OCI-LY3 (cell line): ENCODE measurements around the gene CDH23.

Experiments used
- H2AFZ ChIP-seq: fragments of 200-600, 300-600 bp; shearing (Covaris generic); 2 replicates; pipeline ENCODE4 v1.6.0; 2014; ENCODE audit warnings: antibody characterized with exemption, low read depth, low read length
- H3K27ac ChIP-seq: fragments of 200-600, 300-600 bp; sonication (generic); 2 replicates; pipeline ENCODE4 v1.5.1; 2014; ENCODE audit warnings: mild to moderate bottlenecking, low read length, moderate library complexity, mixed read lengths
- H3K27me3 ChIP-seq: fragments of 200-600, 300-600 bp; sonication (generic); 2 replicates; pipeline ENCODE4 v1.6.1; 2014; ENCODE audit warnings: low read depth, low read length, mixed read lengths
- H3K36me3 ChIP-seq: fragments of 200-600, 300-600 bp; sonication (generic); replicated peaks from 2 replicates; pipeline ENCODE3; 2014; ENCODE audit warnings: low read depth, low read length, mixed read lengths
- H3K4me1 ChIP-seq: fragments of 300-600, 200-600 bp; sonication (generic); 2 replicates; pipeline ENCODE4 v1.6.1; 2014; ENCODE audit warnings: low read length, mixed read lengths
- H3K4me2 ChIP-seq: fragments of 200-600, 300-600 bp; sonication (generic); 2 replicates; pipeline ENCODE4 v1.6.1; 2014; ENCODE audit warnings: low read length, mixed read lengths
- H3K4me3 ChIP-seq: fragments of 300-600, 200-600 bp; sonication (generic); 2 replicates; pipeline ENCODE4 v1.5.1; 2014; ENCODE audit warnings: antibody characterized with exemption, mild to moderate bottlenecking, low read length, moderate library complexity
- H3K79me2 ChIP-seq: fragments of 300-600, 200-600 bp; shearing (Covaris generic); 2 replicates; pipeline ENCODE4 v1.6.1; 2014; ENCODE audit warnings: mild to moderate bottlenecking, low read length, mixed read lengths
- H3K9ac ChIP-seq: fragments of 300-600, 200-600 bp; shearing (Covaris generic); 2 replicates; pipeline ENCODE4 v1.6.0; 2014; ENCODE audit warnings: mild to moderate bottlenecking, low read length, moderate library complexity
- H3K9me3 ChIP-seq: fragments of 200-600, 300-600 bp; shearing (Covaris generic); 2 replicates; pipeline ENCODE4 v1.6.1; 2014; ENCODE audit warnings: low read length, mixed read lengths; ENCODE audit not compliant: insufficient read depth
- H4K20me1 ChIP-seq: fragments of 200-600, 300-600 bp; sonication (generic); 2 replicates; pipeline ENCODE4 v1.6.1; 2016; ENCODE audit warnings: low read length, mixed read lengths; ENCODE audit not compliant: insufficient read depth
- CTCF ChIP-seq: fragments of 200-600, 300-600 bp; sonication (generic); IDR thresholded peaks from 2 replicates; pipeline ENCODE4 v1.5.1; 2014; ENCODE audit warnings: antibody characterized with exemption, low read length, low read depth
- EZH2phosphoT487 ChIP-seq: fragments of 200-600 bp; shearing (Covaris generic); IDR thresholded peaks from 2 replicates; pipeline ENCODE4 v1.6.1; 2018; ENCODE audit warnings: antibody characterized with exemption, mixed run types, low read depth

Gene CDH23

GRCh38 chr10:71603754-71604153, 207.0 kb downstream of the CDH23 start:
- H3K36me3 ChIP-seq, result no peaks in the 10 kb centered on the region
- H3K27me3 ChIP-seq, result no peaks in the 10 kb centered on the region
- no peak overlapping the region for H3K4me2 ChIP-seq
- no peaks in the 10 kb centered on the region for H3K4me1 ChIP-seq
- H3K9ac ChIP-seq, result no peak overlapping the region
- no peak overlapping the region for H3K4me3 ChIP-seq
- H3K27ac ChIP-seq, result no peak overlapping the region
- H3K79me2 ChIP-seq, result no peaks in the 10 kb centered on the region
- H3K9me3 ChIP-seq, result no peaks in the 10 kb centered on the region
- H4K20me1 ChIP-seq, result no peaks in the 10 kb centered on the region
- no peak overlapping the region for H2AFZ ChIP-seq
- TF ChIP-seq EZH2phosphoT487, result no peak
- TF ChIP-seq CTCF, result no peak

GRCh38 chr10:71604324-71605018, 207.8 kb downstream of the CDH23 start:
- no peak for TF ChIP-seq CTCF

GRCh38 chr10:71605263-71605962, 208.7 kb downstream of the CDH23 start:
- Histone ChIP-seq H3K4me1 (no peaks in the 10 kb centered on the region), H4K20me1 (no peaks in the 10 kb centered on the region), H3K4me2 (no peak overlapping the region), H3K4me3 (no peak overlapping the region), H3K27me3 (no peaks in the 10 kb centered on the region), H3K79me2 (no peaks in the 10 kb centered on the region), H2AFZ (no peak overlapping the region), H3K36me3 (no peaks in the 10 kb centered on the region), H3K9me3 (no peaks in the 10 kb centered on the region), H3K9ac (no peak overlapping the region), H3K27ac (no peak overlapping the region)
- TF ChIP-seq CTCF (no peak), EZH2phosphoT487 (no peak)

More at GRCh38 chr10:71604324-71605018, 207.8 kb downstream of the CDH23 start:
- no peak overlapping the region for H3K4me2 ChIP-seq
- H3K27me3 ChIP-seq, result no peaks in the 10 kb centered on the region
- H3K36me3 ChIP-seq, result no peaks in the 10 kb centered on the region
- H3K4me3 ChIP-seq, result no peak overlapping the region
- no peaks in the 10 kb centered on the region for H3K4me1 ChIP-seq
- H3K9ac ChIP-seq, result no peak overlapping the region
- no peaks in the 10 kb centered on the region for H4K20me1 ChIP-seq
- H2AFZ ChIP-seq, result no peak overlapping the region
- no peaks in the 10 kb centered on the region for H3K79me2 ChIP-seq
- H3K9me3 ChIP-seq, result no peaks in the 10 kb centered on the region
- no peak overlapping the region for H3K27ac ChIP-seq

- H3K36me3 ChIP-seq, result no peaks in the 10 kb centered on the region
- TF ChIP-seq CTCF (no peak), EZH2phosphoT487 (no peak)
- no peak overlapping the region for H2AFZ ChIP-seq
- no peak overlapping the region for H3K4me3 ChIP-seq
- H3K27me3 ChIP-seq, result no peaks in the 10 kb centered on the region
- H3K4me1 ChIP-seq, result no peaks in the 10 kb centered on the region
- no peaks in the 10 kb centered on the region for H3K79me2 ChIP-seq
- H3K27ac ChIP-seq, result no peak overlapping the region
- no peaks in the 10 kb centered on the region for H4K20me1 ChIP-seq
- H3K9ac ChIP-seq, result no peak overlapping the region
- H3K4me2 ChIP-seq, result no peak overlapping the region
- no peaks in the 10 kb centered on the region for H3K9me3 ChIP-seq
Observed at GRCh38 chr10:71606257-71607081, 209.7 kb downstream of the CDH23 start.
